Mucosa of descending colon (tissue), 3 donors: ENCODE results near the gene UVSSA. TPM values are rescaled to one million over a fixed set of nuclear protein-coding genes. Genes with fewer than 3 reads are reported as not detected.

Experiments used
- ATAC-seq: fragments of 200-7000 bp; cut with Tn5 transposase; one replicate; pipeline ENCODE4 v1.9.1; 2020; ENCODE audit warnings: mild to moderate bottlenecking, moderate library complexity
- DNase-seq, 3 donors: peaks; one replicate each; pipeline ENCODE4 v3.0.0-alpha.2; 2020
- H3K36me3 ChIP-seq: fragments of 200-600 bp; one replicate; pipeline ENCODE4 v1.8.0; 2021; ENCODE audit warnings: low read depth, mild to moderate bottlenecking
- H3K4me1 ChIP-seq: fragments of 200-600 bp; one replicate; pipeline ENCODE4 v1.8.0; 2021; ENCODE audit warnings: low read depth, mild to moderate bottlenecking
- H3K4me3 ChIP-seq: fragments of 200-600 bp; one replicate; pipeline ENCODE4 v1.8.0; 2021; ENCODE audit warnings: mild to moderate bottlenecking
- H3K9me3 ChIP-seq: fragments of 200-600 bp; one replicate; pipeline ENCODE4 v1.8.0; 2021; ENCODE audit warnings: mild to moderate bottlenecking
- CTCF ChIP-seq: fragments of 200-600 bp; IDR thresholded peaks from one replicate; pipeline ENCODE4 v1.8.0; 2022; ENCODE audit warnings: antibody characterized with exemption, mild to moderate bottlenecking
- intact Hi-C, 2 donors: fragments of 100-400 bp; cut with DNase I in 1 of 2; cut with micrococcal nuclease in 1 of 2; formaldehyde crosslinking; loops; one replicate each; pipeline versions ENCODE4 v1.11.0 to v1.11.1; 2022; cut with DNase I, micrococcal nuclease
- total RNA-seq, 3 donors: library from RNA; stranded (reverse); fragmentation: NEBNext Ultra II Directional in 2 of 3; extraction: Animal tissue kit (Norgen Biotek cat#: 25700) in 2 of 3; gene quantifications; one replicate each; pipeline versions ENCODE4 v1.2.1 to v1.2.4, GENCODE V29; 2021 to 2023
- donor health status: DM: no; HTN: no; CAD: no; lungs with moderate emphysema.
- donor health status: DM: no; HTN: no; CAD: no.
- donor health status: DM: no; HTN: yes; CAD: no.

UVSSA gene
- total RNA-seq, 3 donors from 2014 or later: 31.7 to 39.9 (median 36.8) TPM

GRCh38 chr4:1300466-1301455, 46.2 kb upstream of the UVSSA start:
- Histone ChIP-seq H3K9me3 (no peaks in the 10 kb centered on the region), H3K4me3 (no peak overlapping the region), H3K36me3 (peaks cover 3% of the 10 kb centered on the region), H3K4me1 (peaks cover 8% of the 10 kb centered on the region)
- TF ChIP-seq CTCF: no peak
- intact Hi-C loops: no loop called here
- peak; percentile 21 to 76 (median 41) for DNase-seq
- ATAC-seq: peak; percentile 34

- Histone ChIP-seq H3K9me3 (no peaks in the 10 kb centered on the region), H3K4me3 (no peak overlapping the region), H3K4me1 (peaks cover 11% of the 10 kb centered on the region), H3K36me3 (no peaks in the 10 kb centered on the region)
- intact Hi-C loops: no loop called here
- DNase-seq (no peak), ATAC-seq (no peak)
- TF ChIP-seq CTCF: no peak
Observed at GRCh38 chr4:1302159-1302558, 44.8 kb upstream of the UVSSA start.

- H3K9me3 ChIP-seq: no peaks in the 10 kb centered on the region
- H3K4me1 ChIP-seq: peaks cover 11% of the 10 kb centered on the region
- ATAC-seq (peak; percentile 16), DNase-seq (peak in 2 of 3 donors; percentile 27 to 44)
- no peak overlapping the region for H3K4me3 ChIP-seq
- TF ChIP-seq CTCF: no peak
- intact Hi-C loops: no loop called here
- no peaks in the 10 kb centered on the region for H3K36me3 ChIP-seq
Observed at GRCh38 chr4:1305261-1305711, 41.7 kb upstream of the UVSSA start.

- intact Hi-C loops: no loop called here
- Histone ChIP-seq H3K4me3 (no peak overlapping the region), H3K36me3 (no peaks in the 10 kb centered on the region), H3K9me3 (no peaks in the 10 kb centered on the region), H3K4me1 (peaks cover 11% of the 10 kb centered on the region)
- ATAC-seq (peak; percentile 78), DNase-seq (peak; percentile 64 to 73 (median 67))
- TF ChIP-seq CTCF: no peak
Observed at GRCh38 chr4:1305781-1306455, 41.1 kb upstream of the UVSSA start.

GRCh38 chr4:1307951-1308735, 38.9 kb upstream of the UVSSA start:
- DNase-seq (peak in 2 of 3 donors; percentile 25 to 55), ATAC-seq (no peak)
- H3K4me1 ChIP-seq: peaks cover 11% of the 10 kb centered on the region
- H3K9me3 ChIP-seq: no peaks in the 10 kb centered on the region
- H3K36me3 ChIP-seq: peaks cover 4% of the 10 kb centered on the region
- no peak overlapping the region for H3K4me3 ChIP-seq
- intact Hi-C loops: no loop called here
- TF ChIP-seq CTCF: no peak
